Subcutaneous abdominal adipose tissue (tissue), 5 donors: ENCODE data around the gene PDZD8.

Experiments used
- H3K27ac ChIP-seq: one replicate; pipeline ENCODE4 v1.7.0; 2013; ENCODE audit warnings: low read depth, mild to moderate bottlenecking, inconsistent platforms, low read length, moderate library complexity
- H3K27me3 ChIP-seq, 5 donors: one replicate each; pipeline ENCODE4 v1.7.0; 2013; ENCODE audit warnings: low read length in 5 of 5, inconsistent platforms in 1 of 5; ENCODE audit not compliant: control insufficient read depth in 5 of 5, insufficient read depth in 4 of 5
- H3K36me3 ChIP-seq, 5 donors: one replicate each; pipeline ENCODE4 v1.7.0; 2013; ENCODE audit warnings: low read length in 5 of 5; ENCODE audit not compliant: control insufficient read depth in 5 of 5, insufficient read depth in 5 of 5
- H3K4me1 ChIP-seq, 5 donors: one replicate each; pipeline ENCODE4 v1.7.0; 2013; ENCODE audit warnings: low read length in 5 of 5, mild to moderate bottlenecking in 3 of 5, moderate library complexity in 1 of 5; ENCODE audit not compliant: control insufficient read depth in 5 of 5, insufficient read depth in 5 of 5
- H3K4me3 ChIP-seq, 5 donors: one replicate each; pipeline ENCODE4 v1.7.0; 2013; ENCODE audit warnings: low read length in 5 of 5, low read depth in 1 of 5
- H3K9ac ChIP-seq, 5 donors: one replicate each; pipeline ENCODE4 v1.7.0; 2013; ENCODE audit warnings: low read length in 5 of 5, mild to moderate bottlenecking in 4 of 5, moderate library complexity in 3 of 5
- H3K9me3 ChIP-seq, 5 donors: one replicate each; pipeline ENCODE4 v1.7.0; 2013; ENCODE audit warnings: low read length in 5 of 5; ENCODE audit not compliant: control insufficient read depth in 5 of 5
- donor health status: healthy.
- donor health status: healthy.
- donor health status: healthy.
- donor health status: healthy.
- donor health status: healthy.

Gene PDZD8

GRCh38 chr10:117327262-117327661 is 48.0 kb downstream of the PDZD8 start:
- Histone ChIP-seq H3K9me3 (no peaks in the 10 kb centered on the region), H3K27me3 (no peaks in the 10 kb centered on the region), H3K4me1 (no peaks in the 10 kb centered on the region), H3K4me3 (no peak overlapping the region), H3K27ac (no peak overlapping the region), H3K9ac (no peak overlapping the region), H3K36me3 (peaks cover 0 to 4% (median 0%) of the 10 kb centered on the region in 5 donors)

GRCh38 chr10:117324367-117324766 is 50.9 kb downstream of the PDZD8 start:
- H3K36me3 ChIP-seq: peaks cover 0 to 4% (median 0%) of the 10 kb centered on the region in 5 donors
- no peaks in the 10 kb centered on the region for H3K4me1 ChIP-seq
- H3K9me3 ChIP-seq: no peaks in the 10 kb centered on the region
- no peak overlapping the region for H3K27ac ChIP-seq
- no peak overlapping the region for H3K4me3 ChIP-seq
- H3K9ac ChIP-seq: no peak overlapping the region
- H3K27me3 ChIP-seq: no peaks in the 10 kb centered on the region

- Histone ChIP-seq H3K4me3 (no peak overlapping the region), H3K4me1 (no peaks in the 10 kb centered on the region), H3K27ac (no peak overlapping the region), H3K27me3 (no peaks in the 10 kb centered on the region), H3K36me3 (peaks cover 0 to 8% (median 0%) of the 10 kb centered on the region in 5 donors), H3K9me3 (no peaks in the 10 kb centered on the region), H3K9ac (no peak overlapping the region)
Observed at GRCh38 chr10:117322260-117322659, 53.0 kb downstream of the PDZD8 start.

GRCh38 chr10:117320050-117320665 is 55.1 kb downstream of the PDZD8 start:
- Histone ChIP-seq H3K4me3 (no peak overlapping the region), H3K9me3 (no peaks in the 10 kb centered on the region), H3K27ac (no peak overlapping the region), H3K36me3 (peaks cover 0 to 3% (median 0%) of the 10 kb centered on the region in 5 donors), H3K27me3 (no peaks in the 10 kb centered on the region), H3K4me1 (no peaks in the 10 kb centered on the region), H3K9ac (no peak overlapping the region)

- no peaks in the 10 kb centered on the region for H3K9me3 ChIP-seq
- no peak overlapping the region for H3K9ac ChIP-seq
- H3K4me1 ChIP-seq: no peaks in the 10 kb centered on the region
- no peak overlapping the region for H3K4me3 ChIP-seq
- H3K27ac ChIP-seq: no peak overlapping the region
- no peaks in the 10 kb centered on the region for H3K27me3 ChIP-seq
- peaks cover 0 to 13% (median 0%) of the 10 kb centered on the region in 5 donors for H3K36me3 ChIP-seq
Observed at GRCh38 chr10:117318909-117319308, 56.3 kb downstream of the PDZD8 start.

GRCh38 chr10:117316701-117317100 is 58.5 kb downstream of the PDZD8 start:
- no peaks in the 10 kb centered on the region for H3K27me3 ChIP-seq
- no peak overlapping the region for H3K4me3 ChIP-seq
- H3K4me1 ChIP-seq: no peaks in the 10 kb centered on the region
- H3K9ac ChIP-seq: no peak overlapping the region
- H3K27ac ChIP-seq: no peak overlapping the region
- H3K9me3 ChIP-seq: no peaks in the 10 kb centered on the region
- H3K36me3 ChIP-seq: peaks cover 0 to 18% (median 3%) of the 10 kb centered on the region in 5 donors

GRCh38 chr10:117313641-117314040 is 61.6 kb downstream of the PDZD8 start:
- Histone ChIP-seq H3K4me1 (no peaks in the 10 kb centered on the region), H3K9me3 (no peaks in the 10 kb centered on the region), H3K36me3 (peaks cover 0 to 18% (median 3%) of the 10 kb centered on the region in 5 donors), H3K27ac (no peak overlapping the region), H3K4me3 (no peak overlapping the region), H3K27me3 (no peaks in the 10 kb centered on the region), H3K9ac (no peak overlapping the region)

- no peaks in the 10 kb centered on the region for H3K4me1 ChIP-seq
- H3K9ac ChIP-seq: no peak overlapping the region
- H3K27ac ChIP-seq: no peak overlapping the region
- H3K27me3 ChIP-seq: no peaks in the 10 kb centered on the region
- H3K4me3 ChIP-seq: no peak overlapping the region
- H3K9me3 ChIP-seq: no peaks in the 10 kb centered on the region
- H3K36me3 ChIP-seq: peaks cover 0 to 15% (median 0%) of the 10 kb centered on the region in 5 donors
Observed at GRCh38 chr10:117312430-117312829, 62.8 kb downstream of the PDZD8 start.

- Histone ChIP-seq H3K27me3 (no peaks in the 10 kb centered on the region), H3K4me3 (no peak overlapping the region), H3K9me3 (no peaks in the 10 kb centered on the region), H3K4me1 (no peaks in the 10 kb centered on the region), H3K27ac (no peak overlapping the region), H3K9ac (no peak overlapping the region), H3K36me3 (peaks cover 0 to 15% (median 0%) of the 10 kb centered on the region in 5 donors)
Observed at GRCh38 chr10:117311261-117311660, 64.0 kb downstream of the PDZD8 start.

GRCh38 chr10:117306674-117307073 is 68.6 kb downstream of the PDZD8 start:
- Histone ChIP-seq H3K9me3 (no peaks in the 10 kb centered on the region), H3K9ac (no peak overlapping the region), H3K4me1 (peaks cover 0 to 7% (median 0%) of the 10 kb centered on the region in 5 donors), H3K27me3 (no peaks in the 10 kb centered on the region), H3K4me3 (no peak overlapping the region), H3K36me3 (peaks cover 0 to 3% (median 0%) of the 10 kb centered on the region in 5 donors), H3K27ac (no peak overlapping the region)
